Measurements from ENCODE around the gene MGAT1.

GRCh38 chr5:180806351-180807011 is 3.9 kb upstream of the MGAT1 start:
- TF ChIP-seq FOXP1 (CRISPR knock-in tag; IDR thresholded peaks at IDR 0.05; ENCODE audit: borderline replicate concordance) (no peak), CTCF (IDR thresholded peaks at IDR 0.05) (no peak), FOXJ3 (CRISPR knock-in tag; IDR thresholded peaks at IDR 0.05; ENCODE audit: borderline replicate concordance) (no peak), TEAD4 (CRISPR knock-in tag; IDR thresholded peaks at IDR 0.05) (no peak), ERG (CRISPR knock-in tag; IDR thresholded peaks at IDR 0.05) (no peak)
